NCI-H774 (cell line): Measurements from ENCODE around the gene ZNF544.
A peak's percentile ranks its signal among the peaks of the same experiment; 100 is the strongest.
"Not testable (repeated sequence)": the region's sequence is repeated elsewhere in the genome, so short reads cannot be mapped to it uniquely, and the experiment has no call there.

ENCODE experiments used
- DNase-seq: peaks from one replicate; lab custom pipeline; 2025; lab: John Stamatoyannopoulos, UW

Gene ZNF544

GRCh38 chr19:58258259-58258658 is 29.5 kb downstream of the ZNF544 start:
- DNase-seq = not testable (repeated sequence)

GRCh38 chr19:58261600-58261967 is 32.9 kb downstream of the ZNF544 start:
- DNase-seq = no peak

GRCh38 chr19:58261968-58262921 is 33.5 kb downstream of the ZNF544 start:
- DNase-seq = no peak

GRCh38 chr19:58262922-58263296 is 34.2 kb downstream of the ZNF544 start:
- no peak for DNase-seq

- DNase-seq = no peak
Measured at GRCh38 chr19:58265100-58265499, 36.4 kb downstream of the ZNF544 start.

GRCh38 chr19:58268344-58268743 is 39.6 kb downstream of the ZNF544 start:
- DNase-seq = no peak

GRCh38 chr19:58274771-58275201 is 46.1 kb downstream of the ZNF544 start:
- no peak for DNase-seq

- no peak for DNase-seq
Measured at GRCh38 chr19:58275564-58275963, 46.9 kb downstream of the ZNF544 start.

- no peak for DNase-seq
Measured at GRCh38 chr19:58277197-58277596, 48.5 kb downstream of the ZNF544 start.

- DNase-seq = no peak
Measured at GRCh38 chr19:58277748-58278540, 49.2 kb downstream of the ZNF544 start.

- DNase-seq = peak; percentile 99
Measured at GRCh38 chr19:58278541-58279041, 49.9 kb downstream of the ZNF544 start, which contains the start of gene ZNF8. TSS of gene ZNF8 (plus strand) at chr19:58278955. CDS start at chr19:58279082, 127 bp downstream.

GRCh38 chr19:58279042-58279924 is 50.6 kb downstream of the ZNF544 start:
- DNase-seq = peak; percentile 35

- no peak for DNase-seq
Measured at GRCh38 chr19:58279925-58280316, 51.2 kb downstream of the ZNF544 start.

GRCh38 chr19:58284199-58284598 is 55.5 kb downstream of the ZNF544 start:
- DNase-seq = no peak

GRCh38 chr19:58291943-58292342 is 63.2 kb downstream of the ZNF544 start:
- DNase-seq = no peak

GRCh38 chr19:58294743-58295374 is 66.1 kb downstream of the ZNF544 start:
- no peak for DNase-seq

- no peak for DNase-seq
Measured at GRCh38 chr19:58296104-58296503, 67.4 kb downstream of the ZNF544 start.

GRCh38 chr19:58300620-58301019 is 71.9 kb downstream of the ZNF544 start:
- DNase-seq = no peak

GRCh38 chr19:58304255-58304654 is 75.5 kb downstream of the ZNF544 start:
- DNase-seq = no peak

- DNase-seq = no peak
Measured at GRCh38 chr19:58304748-58305064, 76.0 kb downstream of the ZNF544 start.
